WTC11 (cell line): ENCODE results near the gene DTX4. TPM values are rescaled to one million over a fixed set of nuclear protein-coding genes. Genes with fewer than 3 reads are reported as not detected.

Source experiments
- ATAC-seq: fragments of 200-7000 bp; cut with Tn5 transposase; 2 replicates; pipeline ENCODE4 v1.10.0; 2021; ENCODE audit warnings: mild to moderate bottlenecking, moderate library complexity
- CTCF ChIA-PET: fragments of 300-600 bp; sonication (Branson Sonifier 250); formaldehyde crosslinking; loops from one replicate; lab custom pipeline; 2021; ENCODE audit warnings: antibody characterized with exemption; lab: Charles Lee
- POLR2A ChIA-PET: fragments of 350-600 bp; sonication (Branson Sonifier 250); formaldehyde crosslinking; loops from one replicate; lab custom pipeline; 2021; ENCODE audit warnings: antibody characterized with exemption; lab: Charles Lee
- DNase-seq: peaks from one replicate; pipeline ENCODE4 v3.0.0; 2021; ENCODE audit warnings: low spot score
- H3K27ac Mint-ChIP-seq: 2 replicates; pipeline ENCODE4 v1.8.0; 2021; ENCODE audit warnings: mixed read lengths
- H3K27me3 Mint-ChIP-seq: 2 replicates; pipeline ENCODE4 v1.8.0; 2021; ENCODE audit warnings: low read depth, mild to moderate bottlenecking, moderate library complexity, mixed read lengths
- H3K36me3 Mint-ChIP-seq: 2 replicates; pipeline ENCODE4 v1.8.0; 2021; ENCODE audit warnings: mixed read lengths
- H3K4me1 Mint-ChIP-seq: 2 replicates; pipeline ENCODE4 v1.8.0; 2022; ENCODE audit warnings: mixed read lengths
- H3K4me3 Mint-ChIP-seq: 2 replicates; pipeline ENCODE4 v1.8.0; 2021; ENCODE audit warnings: mild to moderate bottlenecking, moderate library complexity, mixed read lengths
- H3K9me3 Mint-ChIP-seq: 2 replicates; pipeline ENCODE4 v1.8.0; 2021; ENCODE audit warnings: mixed read lengths
- AR ChIP-seq: fragments of 250-450 bp; sonication (Bioruptor Pico); IDR thresholded peaks from 2 replicates; pipeline ENCODE4 v1.9.0; 2021; ENCODE audit warnings: mild to moderate bottlenecking
- ATF3 ChIP-seq: sonication (generic); formaldehyde crosslinking; conservative IDR thresholded peaks from 2 replicates; pipeline ENCODE4 v1.8.1; 2022; ENCODE audit warnings: mild to moderate bottlenecking, missing genetic modification reagents
- CBFB ChIP-seq: sonication (generic); formaldehyde crosslinking; IDR thresholded peaks from 2 replicates; pipeline ENCODE4 v1.8.1; 2022; ENCODE audit warnings: mild to moderate bottlenecking, low read depth, missing genetic modification reagents
- CREB1 ChIP-seq: sonication (generic); formaldehyde crosslinking; IDR thresholded peaks from 2 replicates; pipeline ENCODE4 v1.8.0; 2023; ENCODE audit warnings: mild to moderate bottlenecking, missing genetic modification reagents
- CTCF ChIP-seq: fragments of 200-600 bp; IDR thresholded peaks from 2 replicates; pipeline ENCODE4 v1.8.0; 2022; ENCODE audit warnings: antibody characterized with exemption
- FOXK1 ChIP-seq: sonication (generic); formaldehyde crosslinking; IDR thresholded peaks from 2 replicates; pipeline ENCODE4 v1.8.0; 2022; ENCODE audit warnings: mild to moderate bottlenecking, moderate library complexity, missing genetic modification reagents
- GTF2I ChIP-seq: fragments of 250-450 bp; sonication (Bioruptor Pico); conservative IDR thresholded peaks from 2 replicates; pipeline ENCODE4 v1.4.0; 2021; ENCODE audit warnings: mild to moderate bottlenecking
- HMGA2 ChIP-seq: fragments of 250-450 bp; sonication (Bioruptor Pico); IDR thresholded peaks from 2 replicates; pipeline ENCODE4 v1.4.0; 2021; ENCODE audit warnings: mild to moderate bottlenecking, moderate library complexity
- JUN ChIP-seq: sonication (generic); formaldehyde crosslinking; IDR thresholded peaks from 2 replicates; pipeline ENCODE4 v1.8.0; 2023; ENCODE audit warnings: mild to moderate bottlenecking, missing genetic modification reagents
- SMAD3 ChIP-seq: sonication (generic); formaldehyde crosslinking; IDR thresholded peaks from 2 replicates; pipeline ENCODE4 v1.8.0; 2022; ENCODE audit warnings: missing genetic modification reagents, mild to moderate bottlenecking, borderline replicate concordance
- SOX15 ChIP-seq: fragments of 250-450 bp; sonication (Bioruptor Pico); IDR thresholded peaks from 2 replicates; pipeline ENCODE4 v1.9.0; 2021; ENCODE audit warnings: mild to moderate bottlenecking
- SP1 ChIP-seq: sonication (generic); formaldehyde crosslinking; conservative IDR thresholded peaks from 2 replicates; pipeline ENCODE4 v1.8.1; 2022; ENCODE audit warnings: missing genetic modification reagents
- ZMAT4 ChIP-seq: fragments of 250-450 bp; sonication (Bioruptor Pico); IDR thresholded peaks from 2 replicates; pipeline ENCODE4 v1.9.0; 2021; ENCODE audit warnings: mild to moderate bottlenecking
- total RNA-seq: library from RNA; stranded (reverse); gene quantifications from 3 replicates; pipeline ENCODE4 v1.2.3, GENCODE V29; 2021
- TF ChIP-seq, protein P1 (sequence below): fragments of 250-450 bp; sonication (Bioruptor Pico); IDR thresholded peaks from 2 replicates; pipeline ENCODE4 v2.1.2; 2022; ENCODE audit warnings: mild to moderate bottlenecking, moderate library complexity
- TF ChIP-seq, protein P2 (sequence below): sonication (generic); formaldehyde crosslinking; IDR thresholded peaks from 2 replicates; pipeline ENCODE4 v1.8.0; 2022; ENCODE audit warnings: missing genetic modification reagents
- TF ChIP-seq, protein P3 (sequence below): sonication (generic); formaldehyde crosslinking; IDR thresholded peaks from 2 replicates; pipeline ENCODE4 v1.8.1; 2023; ENCODE audit warnings: mild to moderate bottlenecking, missing genetic modification reagents, moderate library complexity
- TF ChIP-seq, protein P4 (sequence below): sonication (generic); formaldehyde crosslinking; conservative IDR thresholded peaks from 2 replicates; pipeline ENCODE4 v1.8.1; 2023; ENCODE audit warnings: mild to moderate bottlenecking, low read depth, missing genetic modification reagents, moderate library complexity

DTX4 gene
- total RNA-seq, 1 experiment from 2014 or later: 15.5 TPM

GRCh38 chr11:59197991-59198390 lies 26.1 kb downstream of the DTX4 start:
- CTCF ChIA-PET: interaction anchor here (1.1 to 2.1 kb wide), 4 partner anchors 9 to 58 kb away, joined by 4 to 8 read pairs (median 6); partner anchors contain the start of gene DTX4

More at GRCh38 chr11:59197991-59198390, 26.1 kb downstream of the DTX4 start:
- no peak for TF ChIP-seq ZMAT4 (CRISPR knock-in tag)
- TF ChIP-seq CBFB: no peak
- no peak for TF ChIP-seq SP1 (CRISPR knock-in tag)
- TF ChIP-seq, protein P1, sequence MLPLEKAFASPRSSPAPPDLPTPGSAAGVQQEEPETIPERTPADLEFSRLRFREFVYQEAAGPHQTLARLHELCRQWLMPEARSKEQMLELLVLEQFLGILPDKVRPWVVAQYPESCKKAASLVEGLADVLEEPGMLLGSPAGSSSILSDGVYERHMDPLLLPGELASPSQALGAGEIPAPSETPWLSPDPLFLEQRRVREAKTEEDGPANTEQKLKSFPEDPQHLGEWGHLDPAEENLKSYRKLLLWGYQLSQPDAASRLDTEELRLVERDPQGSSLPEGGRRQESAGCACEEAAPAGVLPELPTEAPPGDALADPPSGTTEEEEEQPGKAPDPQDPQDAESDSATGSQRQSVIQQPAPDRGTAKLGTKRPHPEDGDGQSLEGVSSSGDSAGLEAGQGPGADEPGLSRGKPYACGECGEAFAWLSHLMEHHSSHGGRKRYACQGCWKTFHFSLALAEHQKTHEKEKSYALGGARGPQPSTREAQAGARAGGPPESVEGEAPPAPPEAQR (CRISPR knock-in tag): no peak
- TF ChIP-seq, protein P2, sequence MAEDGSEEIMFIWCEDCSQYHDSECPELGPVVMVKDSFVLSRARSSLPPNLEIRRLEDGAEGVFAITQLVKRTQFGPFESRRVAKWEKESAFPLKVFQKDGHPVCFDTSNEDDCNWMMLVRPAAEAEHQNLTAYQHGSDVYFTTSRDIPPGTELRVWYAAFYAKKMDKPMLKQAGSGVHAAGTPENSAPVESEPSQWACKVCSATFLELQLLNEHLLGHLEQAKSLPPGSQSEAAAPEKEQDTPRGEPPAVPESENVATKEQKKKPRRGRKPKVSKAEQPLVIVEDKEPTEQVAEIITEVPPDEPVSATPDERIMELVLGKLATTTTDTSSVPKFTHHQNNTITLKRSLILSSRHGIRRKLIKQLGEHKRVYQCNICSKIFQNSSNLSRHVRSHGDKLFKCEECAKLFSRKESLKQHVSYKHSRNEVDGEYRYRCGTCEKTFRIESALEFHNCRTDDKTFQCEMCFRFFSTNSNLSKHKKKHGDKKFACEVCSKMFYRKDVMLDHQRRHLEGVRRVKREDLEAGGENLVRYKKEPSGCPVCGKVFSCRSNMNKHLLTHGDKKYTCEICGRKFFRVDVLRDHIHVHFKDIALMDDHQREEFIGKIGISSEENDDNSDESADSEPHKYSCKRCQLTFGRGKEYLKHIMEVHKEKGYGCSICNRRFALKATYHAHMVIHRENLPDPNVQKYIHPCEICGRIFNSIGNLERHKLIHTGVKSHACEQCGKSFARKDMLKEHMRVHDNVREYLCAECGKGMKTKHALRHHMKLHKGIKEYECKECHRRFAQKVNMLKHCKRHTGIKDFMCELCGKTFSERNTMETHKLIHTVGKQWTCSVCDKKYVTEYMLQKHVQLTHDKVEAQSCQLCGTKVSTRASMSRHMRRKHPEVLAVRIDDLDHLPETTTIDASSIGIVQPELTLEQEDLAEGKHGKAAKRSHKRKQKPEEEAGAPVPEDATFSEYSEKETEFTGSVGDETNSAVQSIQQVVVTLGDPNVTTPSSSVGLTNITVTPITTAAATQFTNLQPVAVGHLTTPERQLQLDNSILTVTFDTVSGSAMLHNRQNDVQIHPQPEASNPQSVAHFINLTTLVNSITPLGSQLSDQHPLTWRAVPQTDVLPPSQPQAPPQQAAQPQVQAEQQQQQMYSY (CRISPR knock-in tag): no peak
- TF ChIP-seq JUN: no peak
- TF ChIP-seq GTF2I: no peak
- TF ChIP-seq CTCF: no peak
- TF ChIP-seq, protein P3, sequence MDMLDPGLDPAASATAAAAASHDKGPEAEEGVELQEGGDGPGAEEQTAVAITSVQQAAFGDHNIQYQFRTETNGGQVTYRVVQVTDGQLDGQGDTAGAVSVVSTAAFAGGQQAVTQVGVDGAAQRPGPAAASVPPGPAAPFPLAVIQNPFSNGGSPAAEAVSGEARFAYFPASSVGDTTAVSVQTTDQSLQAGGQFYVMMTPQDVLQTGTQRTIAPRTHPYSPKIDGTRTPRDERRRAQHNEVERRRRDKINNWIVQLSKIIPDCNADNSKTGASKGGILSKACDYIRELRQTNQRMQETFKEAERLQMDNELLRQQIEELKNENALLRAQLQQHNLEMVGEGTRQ (CRISPR knock-in tag): no peak
- TF ChIP-seq, protein P4, sequence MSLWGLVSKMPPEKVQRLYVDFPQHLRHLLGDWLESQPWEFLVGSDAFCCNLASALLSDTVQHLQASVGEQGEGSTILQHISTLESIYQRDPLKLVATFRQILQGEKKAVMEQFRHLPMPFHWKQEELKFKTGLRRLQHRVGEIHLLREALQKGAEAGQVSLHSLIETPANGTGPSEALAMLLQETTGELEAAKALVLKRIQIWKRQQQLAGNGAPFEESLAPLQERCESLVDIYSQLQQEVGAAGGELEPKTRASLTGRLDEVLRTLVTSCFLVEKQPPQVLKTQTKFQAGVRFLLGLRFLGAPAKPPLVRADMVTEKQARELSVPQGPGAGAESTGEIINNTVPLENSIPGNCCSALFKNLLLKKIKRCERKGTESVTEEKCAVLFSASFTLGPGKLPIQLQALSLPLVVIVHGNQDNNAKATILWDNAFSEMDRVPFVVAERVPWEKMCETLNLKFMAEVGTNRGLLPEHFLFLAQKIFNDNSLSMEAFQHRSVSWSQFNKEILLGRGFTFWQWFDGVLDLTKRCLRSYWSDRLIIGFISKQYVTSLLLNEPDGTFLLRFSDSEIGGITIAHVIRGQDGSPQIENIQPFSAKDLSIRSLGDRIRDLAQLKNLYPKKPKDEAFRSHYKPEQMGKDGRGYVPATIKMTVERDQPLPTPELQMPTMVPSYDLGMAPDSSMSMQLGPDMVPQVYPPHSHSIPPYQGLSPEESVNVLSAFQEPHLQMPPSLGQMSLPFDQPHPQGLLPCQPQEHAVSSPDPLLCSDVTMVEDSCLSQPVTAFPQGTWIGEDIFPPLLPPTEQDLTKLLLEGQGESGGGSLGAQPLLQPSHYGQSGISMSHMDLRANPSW: no peak
- TF ChIP-seq HMGA2: no peak
- TF ChIP-seq ATF3 (CRISPR knock-in tag): no peak
- TF ChIP-seq AR (CRISPR knock-in tag): no peak
- TF ChIP-seq FOXK1 (CRISPR knock-in tag): no peak
- TF ChIP-seq CREB1 (CRISPR knock-in tag): no peak
- no peak for TF ChIP-seq SOX15 (CRISPR knock-in tag)
- TF ChIP-seq SMAD3: no peak
- TF ChIP-seq, all 79 proteins: peak for 0
- Mint-ChIP-seq H3K27ac (no peak overlapping the region), H3K4me1 (no peaks in the 10 kb centered on the region), H3K9me3 (peaks cover 15% of the 10 kb centered on the region), H3K27me3 (no peaks in the 10 kb centered on the region), H3K36me3 (peaks cover 66% of the 10 kb centered on the region), H3K4me3 (no peak overlapping the region)
- ATAC-seq: no peak
- POLR2A ChIA-PET: no interaction called here
- DNase-seq: no peak
